Natural killer cell (primary cell): Measurements from ENCODE around the gene CFAP251. TPM values are rescaled to one million over a fixed set of nuclear protein-coding genes. Genes with fewer than 3 reads are reported as not detected.
"Not testable (repeated sequence)": the region's sequence is repeated elsewhere in the genome, so short reads cannot be mapped to it uniquely, and the experiment has no call there.

Experiments
- ATAC-seq, 3 donors: fragments of 150-1000 bp in 2 of 3; fragments of 200-7000 bp in 1 of 3; cut with Tn5 transposase; 1 replicate in 1 of 3; 2 replicates in 2 of 3; pipeline ENCODE4 v1.10.0; 2021; ENCODE audit warnings: mild to moderate bottlenecking in 2 of 3, moderate library complexity in 2 of 3
- DNase-seq, 2 donors: peaks; one replicate each; pipeline versions ENCODE4 v3.0.0 to v3.0.0-alpha.2; 2013 to 2021; ENCODE audit warnings: mixed read lengths in 1 of 2
- H3K27ac ChIP-seq: one replicate; pipeline ENCODE4 v1.5.1; 2013; ENCODE audit warnings: mild to moderate bottlenecking, low read length
- H3K27me3 ChIP-seq: one replicate; pipeline ENCODE4 v1.6.1; 2013; ENCODE audit warnings: low read length; ENCODE audit not compliant: control insufficient read depth, insufficient read depth
- H3K36me3 ChIP-seq: one replicate; pipeline ENCODE4 v1.6.1; 2013; ENCODE audit warnings: low read length; ENCODE audit not compliant: control insufficient read depth, insufficient read depth
- H3K4me1 ChIP-seq: one replicate; pipeline ENCODE4 v1.6.1; 2013; ENCODE audit warnings: low read length; ENCODE audit not compliant: control insufficient read depth, insufficient read depth
- H3K4me3 ChIP-seq: one replicate; pipeline ENCODE4 v1.5.1; 2013; ENCODE audit warnings: low read length
- H3K9me3 ChIP-seq: one replicate; pipeline ENCODE4 v1.6.1; 2013; ENCODE audit warnings: low read length; ENCODE audit not compliant: control insufficient read depth, insufficient read depth
- H3K27ac Mint-ChIP-seq, 2 donors: one replicate each; pipeline ENCODE4 v1.8.0; 2022; ENCODE audit warnings: mild to moderate bottlenecking in 2 of 2, mixed read lengths in 2 of 2, moderate library complexity in 1 of 2
- H3K27me3 Mint-ChIP-seq, 2 donors: one replicate each; pipeline ENCODE4 v1.8.0; 2022; ENCODE audit warnings: low read depth in 2 of 2, mixed read lengths in 2 of 2
- H3K36me3 Mint-ChIP-seq: one replicate; pipeline ENCODE4 v1.8.0; 2022; ENCODE audit warnings: mixed read lengths
- H3K4me1 Mint-ChIP-seq, 2 donors: one replicate each; pipeline ENCODE4 v1.8.0; 2022; ENCODE audit warnings: mixed read lengths in 2 of 2
- H3K4me3 Mint-ChIP-seq: one replicate; pipeline ENCODE4 v1.8.0; 2022; ENCODE audit warnings: mild to moderate bottlenecking, moderate library complexity, mixed read lengths
- H3K9me3 Mint-ChIP-seq, 2 donors: one replicate each; pipeline ENCODE4 v1.8.0; 2022; ENCODE audit warnings: mixed read lengths in 2 of 2
- WGBS: methylation state at CpG from one replicate; pipeline ENCODE4 v1.1.7; 2013; ENCODE audit warnings: missing lambda C conversion rate; ENCODE audit not compliant: insufficient coverage; 5-methylcytosine and 5-hydroxymethylcytosine counted together
- intact Hi-C: fragments of 100-400 bp; cut with micrococcal nuclease; formaldehyde crosslinking; loops from one replicate; pipeline ENCODE4 v1.14.2; 2022
- total RNA-seq, 4 donors: library from RNA; stranded (reverse); fragments of 120-200 nt in 1 of 4; gene quantifications; one replicate each; pipeline versions ENCODE4 v1.2.3 to v1.2.4, GENCODE V29; 2013 to 2022
- TF ChIP-seq, protein P1 (sequence below): fragments of 200-600 bp; IDR thresholded peaks from one replicate; pipeline ENCODE4 v1.8.0; 2022; ENCODE audit warnings: antibody characterized with exemption

CFAP251 gene
- total RNA-seq, 3 donors from 2014 or later (not counting 1 experiment from before 2014, with no cell fraction given), result 0.59 to 0.80 (median 0.59) TPM

DNA sequence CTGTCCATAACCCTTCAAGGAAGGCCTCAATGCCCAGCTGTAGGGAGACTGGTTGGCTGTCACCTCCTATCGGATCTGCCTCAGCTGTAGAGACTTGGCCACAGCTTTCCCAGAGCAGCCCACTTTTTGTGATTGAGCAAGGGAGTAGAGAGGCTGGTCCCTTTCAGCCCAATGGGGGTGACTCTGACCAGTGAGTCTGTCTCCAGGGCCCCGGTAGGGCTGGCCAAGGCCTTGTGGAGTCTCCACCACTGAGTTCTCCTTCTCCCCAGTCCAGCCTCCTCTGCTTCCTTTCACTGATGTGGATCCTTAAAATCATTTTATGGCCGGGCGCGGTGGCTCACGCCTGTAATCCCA, 45.2 kb upstream of the CFAP251 start:
- no peaks in the 10 kb centered on the region for H3K36me3 ChIP-seq
- no peak overlapping the region for H3K4me3 Mint-ChIP-seq
- no peaks in the 10 kb centered on the region for H3K36me3 Mint-ChIP-seq
- H3K9me3 ChIP-seq, result no peaks in the 10 kb centered on the region
- H3K27me3 ChIP-seq, result no peaks in the 10 kb centered on the region
- TF ChIP-seq, protein P1, sequence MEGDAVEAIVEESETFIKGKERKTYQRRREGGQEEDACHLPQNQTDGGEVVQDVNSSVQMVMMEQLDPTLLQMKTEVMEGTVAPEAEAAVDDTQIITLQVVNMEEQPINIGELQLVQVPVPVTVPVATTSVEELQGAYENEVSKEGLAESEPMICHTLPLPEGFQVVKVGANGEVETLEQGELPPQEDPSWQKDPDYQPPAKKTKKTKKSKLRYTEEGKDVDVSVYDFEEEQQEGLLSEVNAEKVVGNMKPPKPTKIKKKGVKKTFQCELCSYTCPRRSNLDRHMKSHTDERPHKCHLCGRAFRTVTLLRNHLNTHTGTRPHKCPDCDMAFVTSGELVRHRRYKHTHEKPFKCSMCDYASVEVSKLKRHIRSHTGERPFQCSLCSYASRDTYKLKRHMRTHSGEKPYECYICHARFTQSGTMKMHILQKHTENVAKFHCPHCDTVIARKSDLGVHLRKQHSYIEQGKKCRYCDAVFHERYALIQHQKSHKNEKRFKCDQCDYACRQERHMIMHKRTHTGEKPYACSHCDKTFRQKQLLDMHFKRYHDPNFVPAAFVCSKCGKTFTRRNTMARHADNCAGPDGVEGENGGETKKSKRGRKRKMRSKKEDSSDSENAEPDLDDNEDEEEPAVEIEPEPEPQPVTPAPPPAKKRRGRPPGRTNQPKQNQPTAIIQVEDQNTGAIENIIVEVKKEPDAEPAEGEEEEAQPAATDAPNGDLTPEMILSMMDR, result no peak
- intact Hi-C loops, result no loop called here
- 97% methylated on average over 6 of the region's 6 CpGs for WGBS
- H3K27me3 Mint-ChIP-seq, result no peaks in the 10 kb centered on the region
- H3K9me3 Mint-ChIP-seq, result no peaks in the 10 kb centered on the region
- H3K27ac ChIP-seq, result no peak overlapping the region
- no peaks in the 10 kb centered on the region for H3K4me1 ChIP-seq
- ATAC-seq, result no peak
- H3K27ac Mint-ChIP-seq, result no peak overlapping the region
- no peaks in the 10 kb centered on the region for H3K4me1 Mint-ChIP-seq
- DNase-seq, result no peak
- no peak overlapping the region for H3K4me3 ChIP-seq

DNA sequence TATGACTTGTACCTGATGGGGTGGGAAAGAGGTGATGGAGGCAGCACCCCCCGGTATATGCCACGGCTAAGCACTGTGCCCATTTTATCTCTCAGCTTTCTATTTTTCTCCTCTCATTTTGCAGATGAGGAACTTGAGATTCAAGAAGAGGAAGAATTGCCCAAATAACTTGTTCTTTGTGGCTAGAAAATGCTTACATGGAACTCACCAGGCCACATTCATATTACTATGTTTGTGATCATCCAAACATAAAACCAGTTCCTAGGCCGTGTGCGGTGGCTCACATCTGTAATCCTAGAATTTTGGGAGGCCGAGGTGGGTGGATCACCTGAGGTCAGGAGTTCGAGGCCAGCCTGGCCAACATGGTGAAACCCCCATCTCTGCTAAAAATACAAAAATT, 44.3 kb upstream of the CFAP251 start:
- Mint-ChIP-seq H3K4me3 (no peak overlapping the region), H3K9me3 (no peaks in the 10 kb centered on the region), H3K4me1 (no peaks in the 10 kb centered on the region), H3K27ac (no peak overlapping the region), H3K27me3 (no peaks in the 10 kb centered on the region), H3K36me3 (no peaks in the 10 kb centered on the region)
- Histone ChIP-seq H3K4me1 (no peaks in the 10 kb centered on the region), H3K4me3 (no peak overlapping the region), H3K9me3 (no peaks in the 10 kb centered on the region), H3K36me3 (no peaks in the 10 kb centered on the region), H3K27ac (no peak overlapping the region), H3K27me3 (no peaks in the 10 kb centered on the region)
- intact Hi-C loops, result no loop called here
- DNase-seq (no peak), ATAC-seq (no peak)
- TF ChIP-seq, protein P1, result no peak
- 88% methylated on average over 5 of the region's 6 CpGs for WGBS

DNA sequence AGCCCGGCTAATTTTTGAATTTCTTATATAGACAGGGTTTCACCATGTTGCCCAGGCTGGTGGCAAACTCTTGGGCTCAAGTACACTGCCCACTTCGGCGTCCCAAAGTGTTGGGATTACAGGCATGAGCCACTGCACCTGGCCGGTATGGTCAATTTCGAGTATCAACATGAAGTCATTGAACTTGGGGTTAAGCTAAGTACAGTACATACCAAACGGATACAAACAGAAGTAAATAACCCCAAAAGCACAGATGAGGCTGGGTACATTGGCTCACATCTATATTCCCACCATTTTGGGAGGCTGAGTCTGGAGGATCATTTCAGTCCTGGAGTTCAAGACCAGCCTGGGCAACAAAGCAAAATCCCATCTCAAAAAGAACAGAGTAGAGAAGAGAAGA, 42.8 kb upstream of the CFAP251 start:
- WGBS, result 86% methylated on average over 6 of the region's 6 CpGs
- ATAC-seq (no peak), DNase-seq (no peak)
- Mint-ChIP-seq H3K4me3 (no peak overlapping the region), H3K27ac (no peak overlapping the region), H3K9me3 (no peaks in the 10 kb centered on the region), H3K27me3 (no peaks in the 10 kb centered on the region), H3K36me3 (no peaks in the 10 kb centered on the region), H3K4me1 (no peaks in the 10 kb centered on the region)
- intact Hi-C loops, result no loop called here
- TF ChIP-seq, protein P1, result no peak
- Histone ChIP-seq H3K27me3 (no peaks in the 10 kb centered on the region), H3K9me3 (no peaks in the 10 kb centered on the region), H3K4me1 (no peaks in the 10 kb centered on the region), H3K36me3 (no peaks in the 10 kb centered on the region), H3K27ac (no peak overlapping the region), H3K4me3 (no peak overlapping the region)

DNA sequence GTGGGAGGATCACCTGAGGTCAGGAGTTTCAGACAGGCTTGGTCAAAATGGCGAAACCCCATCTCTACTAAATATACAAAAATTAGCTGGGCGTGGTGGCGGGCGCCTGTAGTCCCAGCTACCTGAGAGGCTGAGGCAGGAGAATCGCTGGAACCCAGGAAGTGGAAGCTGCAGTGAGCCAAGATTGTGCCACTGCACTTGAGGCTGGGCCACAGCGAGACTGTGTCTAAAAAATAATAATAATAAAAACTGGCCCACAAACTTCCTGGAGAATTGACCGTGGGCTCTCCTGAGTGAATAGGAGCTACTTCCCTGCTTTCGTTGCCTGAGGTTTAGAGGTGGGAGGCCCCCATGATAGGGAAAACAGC, 42.3 kb upstream of the CFAP251 start:
- 84% methylated on average over 6 of the region's 8 CpGs for WGBS
- ATAC-seq, H3K27ac Mint-ChIP-seq, H3K9me3 Mint-ChIP-seq, H3K27me3 ChIP-seq, H3K27me3 Mint-ChIP-seq, H3K4me3 ChIP-seq, H3K36me3 ChIP-seq, H3K4me1 Mint-ChIP-seq, H3K4me3 Mint-ChIP-seq, H3K9me3 ChIP-seq, intact Hi-C loops, H3K4me1 ChIP-seq, H3K36me3 Mint-ChIP-seq, DNase-seq, H3K27ac ChIP-seq: not testable (repeated sequence)
